SKM-1 (cell line): ENCODE data around the gene ALAS1.

Experiments
- DNase-seq: peaks from one replicate; lab custom pipeline; 2025; ENCODE audit not compliant: unreplicated experiment; lab: John Stamatoyannopoulos, UW

The ALAS1 gene

DNA sequence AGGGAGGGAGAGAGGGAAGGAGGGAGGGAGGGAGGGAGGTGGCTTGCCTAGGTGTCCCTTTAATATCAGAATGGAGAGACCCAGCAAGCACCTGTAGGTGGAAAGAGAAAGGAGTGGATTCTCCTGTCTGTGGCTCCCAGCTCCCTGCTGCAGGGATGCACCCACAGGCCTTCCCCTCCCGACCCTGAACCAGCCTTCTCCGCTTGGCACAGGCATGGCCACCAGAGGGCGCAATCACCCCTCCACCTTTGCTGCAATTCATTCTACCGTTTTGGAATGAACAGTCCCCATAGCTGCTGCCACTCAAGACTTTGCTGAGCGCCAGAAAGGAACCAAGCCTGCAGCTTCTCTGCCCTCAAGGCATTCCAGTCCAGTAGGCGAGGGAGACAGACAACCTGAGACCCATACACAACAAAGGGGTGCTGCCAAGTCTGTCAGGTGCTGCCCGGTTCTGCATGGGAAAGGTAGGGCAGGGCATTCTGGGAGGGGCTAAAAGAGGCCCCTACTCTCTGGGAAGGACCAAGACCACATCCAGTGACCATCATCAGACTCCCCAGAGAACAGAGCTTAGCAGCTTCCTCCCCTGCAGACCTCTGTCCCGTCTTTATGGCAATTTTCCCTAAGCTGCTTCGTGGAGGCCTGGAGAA is 22.5 kb downstream of the ALAS1 start:
- DNase-seq: peak; percentile 83

DNA sequence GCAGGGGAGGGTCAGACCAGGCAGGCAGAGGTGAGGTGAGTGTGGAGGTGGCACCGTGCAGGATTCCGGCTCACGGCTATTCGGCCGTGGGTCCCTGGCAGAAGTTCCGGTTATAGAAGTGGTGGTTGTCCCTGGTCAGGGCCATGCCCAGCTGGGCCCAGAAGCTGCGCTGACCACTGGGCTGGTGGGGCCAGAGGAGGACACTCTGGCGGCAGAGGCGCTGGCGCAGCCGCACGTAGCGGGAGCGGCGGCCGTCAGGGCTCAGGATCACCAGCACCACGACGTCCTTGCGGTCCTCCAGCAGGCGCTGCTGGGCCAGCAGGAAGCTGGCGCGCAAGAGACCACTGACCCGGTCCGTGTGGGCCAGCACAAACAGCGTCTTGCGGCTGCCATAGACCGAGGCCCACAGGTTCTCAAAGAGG is 23.2 kb downstream of the ALAS1 start:
- no peak for DNase-seq

- no peak for DNase-seq
Measured at GRCh38 chr3:52221563-52222318, 23.8 kb downstream of the ALAS1 start.

DNA sequence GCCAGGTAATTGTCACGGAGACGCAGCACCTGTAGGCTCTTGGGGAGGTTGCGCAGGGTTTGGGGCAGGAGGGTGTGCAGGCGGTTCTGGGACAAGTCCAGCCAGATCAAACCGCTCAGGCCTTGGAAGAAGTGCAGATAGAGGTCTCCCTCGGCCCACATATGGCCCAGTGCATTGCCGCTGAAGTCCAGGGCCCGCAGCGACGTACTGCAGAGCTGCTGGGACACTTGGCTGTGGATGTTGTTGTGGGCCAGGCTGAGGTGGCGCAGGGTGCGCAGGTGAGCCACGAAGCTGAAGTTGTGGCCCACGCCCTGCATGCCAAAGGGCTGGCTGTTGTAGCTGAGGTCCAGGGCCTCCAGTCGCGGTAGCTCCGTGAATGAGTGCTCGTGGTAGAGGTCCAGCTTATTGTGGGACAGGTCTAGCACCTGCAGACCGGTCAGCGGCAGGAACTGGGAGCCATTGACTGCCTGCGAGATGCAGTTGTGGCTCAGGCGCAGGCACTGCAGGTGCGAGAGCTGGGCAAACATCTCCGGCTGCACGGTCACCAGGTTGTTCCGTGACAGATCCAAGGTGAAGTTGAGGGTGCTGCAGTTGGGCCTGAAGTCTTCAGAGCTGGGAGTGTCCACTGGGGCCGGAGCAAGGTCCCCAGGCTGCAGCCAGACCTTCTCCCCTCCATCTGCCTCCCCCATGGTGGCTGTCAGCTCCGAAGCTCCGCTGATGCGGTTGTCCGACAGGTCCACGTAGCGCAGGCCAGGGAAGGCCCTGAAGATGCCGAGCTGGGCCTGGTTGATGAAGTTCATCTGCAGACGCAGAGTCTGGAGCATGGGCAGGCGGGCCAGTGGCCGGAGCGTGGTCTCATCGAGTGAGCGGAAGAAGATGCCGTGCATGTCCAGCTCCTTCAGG is 24.6 kb downstream of the ALAS1 start:
- DNase-seq: no peak

DNA sequence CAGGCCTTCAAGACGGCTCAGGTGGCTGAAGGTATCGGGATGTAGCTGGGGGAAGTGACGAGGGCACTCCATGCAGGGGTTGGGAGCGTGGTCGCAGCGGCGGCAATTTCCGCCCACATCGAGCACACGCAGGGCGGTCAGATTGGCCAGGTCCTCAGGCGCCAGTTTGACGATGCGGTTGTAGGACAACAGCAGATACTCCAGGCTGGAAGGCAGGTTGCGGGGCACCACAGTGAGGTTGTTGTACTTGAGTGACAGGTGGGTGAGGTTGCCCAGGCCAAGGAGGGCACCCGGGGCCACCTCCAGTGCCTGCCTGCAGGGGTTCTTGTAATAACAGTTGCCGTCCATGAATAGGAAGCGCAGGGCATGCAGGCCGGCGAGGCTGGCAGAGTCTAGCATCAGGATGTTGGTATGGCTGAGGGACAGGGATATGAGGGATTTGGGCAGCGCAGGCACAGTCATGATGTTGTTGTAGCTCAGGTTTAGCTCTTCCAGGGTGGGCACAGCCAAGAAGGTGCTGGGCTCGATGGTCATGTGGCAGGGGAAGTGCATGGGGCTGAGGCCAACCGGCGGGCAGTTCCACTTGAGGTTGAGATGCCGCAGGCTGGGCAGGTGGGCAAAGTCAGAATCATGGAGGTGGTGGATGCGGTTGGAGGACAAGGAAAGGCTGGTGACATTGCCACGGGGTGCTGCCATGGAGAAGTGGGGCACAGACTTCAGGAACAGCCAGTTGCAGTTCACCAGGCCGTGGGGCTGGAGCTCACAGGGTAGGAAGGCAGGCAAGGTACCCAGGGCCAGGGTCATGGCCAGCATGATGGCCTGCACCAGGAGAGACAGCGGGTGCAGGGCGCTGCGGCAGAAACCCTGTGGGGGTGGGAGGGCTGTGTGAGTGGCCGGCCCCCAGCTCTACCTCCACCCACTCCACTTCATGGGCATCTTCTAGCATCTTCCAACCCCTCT is 25.8 kb downstream of the ALAS1 start:
- DNase-seq: no peak

- peak; percentile 73 for DNase-seq
Measured at GRCh38 chr3:52225452-52226228, 27.7 kb downstream of the ALAS1 start, which contains the start of gene TLR9. Gene TLR9 (minus strand): TSS chr3:52225645. CDS start chr3:52225529, 116 bp downstream.

- DNase-seq: no peak
Measured at GRCh38 chr3:52226229-52226817, 28.4 kb downstream of the ALAS1 start.

GRCh38 chr3:52227117-52227516 is 29.2 kb downstream of the ALAS1 start:
- DNase-seq: no peak

GRCh38 chr3:52227766-52228165 is 29.8 kb downstream of the ALAS1 start:
- DNase-seq: no peak

GRCh38 chr3:52228266-52228665 is 30.3 kb downstream of the ALAS1 start:
- no peak for DNase-seq

- DNase-seq: no peak
Measured at GRCh38 chr3:52228751-52229291, 30.9 kb downstream of the ALAS1 start.

- DNase-seq: no peak
Measured at GRCh38 chr3:52229656-52230055, 31.7 kb downstream of the ALAS1 start.

DNA sequence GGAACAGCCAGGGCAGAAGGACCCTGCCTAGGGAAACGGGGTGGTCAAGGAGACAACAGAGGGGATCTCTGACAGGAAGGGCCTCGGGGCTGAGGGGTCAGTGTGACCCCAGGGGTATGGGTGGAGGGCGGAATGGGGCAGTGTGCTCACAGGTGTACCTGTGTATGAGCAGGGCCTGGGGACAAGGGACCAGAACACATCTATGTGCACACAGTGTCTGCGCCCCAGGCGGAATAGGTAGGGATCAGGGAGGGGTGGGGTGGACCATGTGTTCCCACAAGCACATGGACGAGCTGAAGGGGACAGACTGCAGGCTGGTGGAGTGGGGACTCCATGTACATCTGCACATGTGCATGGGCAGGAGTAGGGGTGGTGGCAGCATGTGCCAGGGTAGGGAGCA is 32.5 kb downstream of the ALAS1 start:
- no peak for DNase-seq

DNA sequence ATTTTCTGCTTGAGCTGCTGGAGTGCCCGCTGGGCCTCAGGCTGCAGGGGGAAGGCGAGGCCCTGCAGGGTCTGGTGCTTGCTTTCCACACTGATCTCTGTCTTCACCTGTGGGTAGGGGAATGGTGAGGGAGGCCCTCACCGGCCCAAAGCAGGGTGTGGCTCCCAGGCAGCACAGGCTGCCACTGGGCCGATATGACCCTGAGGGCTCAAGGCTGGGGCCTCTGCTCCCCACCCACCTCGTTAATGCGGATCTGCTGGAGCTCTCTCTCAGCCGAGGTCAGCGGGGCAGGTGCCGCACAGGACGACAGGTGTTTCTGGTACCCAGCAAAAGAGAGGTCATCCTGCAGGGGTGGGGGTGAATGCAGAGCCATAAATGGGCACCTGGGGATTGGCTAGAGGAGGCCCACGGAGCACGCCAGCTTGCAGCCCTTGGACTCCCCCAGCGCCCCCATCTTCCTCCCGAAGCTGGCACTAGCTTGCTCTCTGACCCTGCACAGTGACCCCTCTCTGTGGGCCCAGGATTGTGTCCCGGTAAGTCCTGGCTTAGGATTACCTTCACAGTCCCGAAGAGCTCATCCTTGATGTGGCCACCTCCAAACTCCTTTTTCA is 33.0 kb downstream of the ALAS1 start:
- no peak for DNase-seq

- no peak for DNase-seq
Measured at GRCh38 chr3:52231502-52232278, 33.7 kb downstream of the ALAS1 start.

DNA sequence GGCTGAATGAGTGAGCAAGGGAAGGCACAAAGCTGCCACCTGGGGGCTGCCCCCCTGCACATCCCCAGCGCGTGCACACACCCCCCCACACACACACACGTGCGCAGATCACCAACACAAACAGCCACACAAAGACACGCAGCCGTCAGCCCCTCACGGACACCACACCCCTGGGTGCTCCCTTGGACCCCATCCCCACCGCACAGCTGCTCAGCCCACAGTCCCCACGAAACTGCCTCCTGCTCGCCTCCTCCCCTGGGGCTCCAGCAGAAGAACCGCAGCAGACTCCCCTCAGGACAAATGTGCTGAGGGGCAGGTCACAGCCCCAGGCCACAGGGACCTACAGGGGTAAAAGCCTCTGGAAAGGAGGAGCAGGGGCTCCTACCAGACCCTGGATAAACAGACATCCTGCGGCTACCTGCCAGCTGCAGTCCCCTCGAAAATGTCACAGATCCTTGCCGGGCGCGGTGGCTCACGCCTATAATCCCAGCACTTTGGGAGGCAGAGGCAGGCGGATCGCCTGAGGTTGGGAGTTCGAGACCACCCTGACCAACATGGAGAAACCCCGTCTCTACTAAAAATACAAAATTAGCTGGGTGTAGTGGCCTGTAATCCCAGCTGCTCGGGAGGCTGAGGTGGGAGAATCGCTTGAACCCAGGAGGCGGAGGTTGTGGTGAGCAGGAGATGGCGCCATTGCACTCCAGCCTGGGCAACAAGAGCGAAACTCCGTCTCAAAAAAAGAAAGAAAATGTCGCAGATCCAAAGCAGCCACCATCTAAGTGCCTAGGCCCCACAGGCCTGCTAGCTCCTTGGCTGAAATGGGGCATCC is 34.5 kb downstream of the ALAS1 start:
- no peak for DNase-seq

DNA sequence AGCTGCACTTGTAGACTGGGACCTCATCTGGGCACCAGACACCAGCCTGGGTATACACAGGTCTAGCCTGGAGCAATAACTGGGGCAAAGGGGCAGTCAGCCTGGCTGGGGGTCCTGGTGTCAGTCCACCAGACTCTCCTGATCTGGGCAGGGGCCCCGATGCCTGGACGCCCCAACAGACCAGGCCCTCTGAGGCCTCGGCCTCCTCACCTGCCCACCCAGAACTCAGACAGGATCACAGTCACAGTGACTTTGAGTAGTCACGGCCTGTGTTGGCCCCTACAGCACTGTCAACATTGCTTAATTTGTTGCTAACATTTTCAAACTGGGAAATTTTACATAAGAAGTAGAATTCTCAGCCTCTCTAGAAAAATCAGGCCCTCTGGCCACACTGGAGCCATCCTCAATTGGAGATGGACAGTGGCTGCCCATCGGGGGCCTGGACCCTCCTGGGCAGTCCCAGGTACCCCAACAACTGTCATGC is 35.2 kb downstream of the ALAS1 start:
- no peak for DNase-seq
